CD1c-positive myeloid dendritic cell (primary cell): Measurements from ENCODE around the gene SF3B6.

Experiments used
- DNase-seq: peaks from one replicate; pipeline ENCODE4 v3.0.0-alpha.2; 2016; ENCODE audit errors: extremely low spot score

Gene SF3B6

DNA sequence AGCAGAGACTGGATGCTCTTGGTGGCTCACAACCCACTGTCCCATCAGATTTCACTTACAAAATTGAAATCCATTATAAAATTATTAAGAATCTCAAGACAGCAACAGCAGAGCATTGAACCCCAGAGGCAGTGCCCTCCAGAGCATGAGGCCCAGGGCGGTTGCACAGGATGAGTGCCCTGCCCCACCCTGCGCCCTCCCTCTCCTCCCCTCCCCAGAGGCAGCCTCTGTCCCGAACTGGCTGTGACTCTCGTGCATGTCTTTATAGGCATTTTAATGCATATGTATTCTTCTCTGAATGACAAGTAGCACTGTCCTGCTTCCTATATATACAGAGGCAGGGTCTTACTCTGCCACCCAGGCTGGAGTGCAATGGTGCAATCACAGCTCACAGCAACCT lies 55.9 kb downstream of the SF3B6 start:
- DNase-seq: no peak

DNA sequence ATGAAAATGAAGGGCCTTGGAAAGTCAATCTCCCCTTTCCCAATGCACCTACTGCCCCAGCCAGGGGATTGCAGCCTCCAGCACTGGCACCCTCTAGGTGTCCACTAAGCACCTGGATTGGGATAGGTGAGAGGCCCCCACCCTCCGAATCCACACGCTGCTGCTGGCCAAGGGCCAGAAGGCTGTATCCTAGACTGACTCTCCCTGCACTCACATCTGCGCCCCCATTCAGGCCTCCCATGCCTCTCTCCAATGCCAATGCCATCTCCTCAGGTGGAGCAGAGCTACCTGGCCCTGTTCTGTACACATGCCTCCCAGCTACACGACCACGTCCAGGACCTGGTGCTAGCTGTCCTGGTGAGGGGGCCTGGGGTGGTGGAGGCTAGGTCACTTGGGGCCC lies 56.4 kb downstream of the SF3B6 start:
- DNase-seq: no peak

DNA sequence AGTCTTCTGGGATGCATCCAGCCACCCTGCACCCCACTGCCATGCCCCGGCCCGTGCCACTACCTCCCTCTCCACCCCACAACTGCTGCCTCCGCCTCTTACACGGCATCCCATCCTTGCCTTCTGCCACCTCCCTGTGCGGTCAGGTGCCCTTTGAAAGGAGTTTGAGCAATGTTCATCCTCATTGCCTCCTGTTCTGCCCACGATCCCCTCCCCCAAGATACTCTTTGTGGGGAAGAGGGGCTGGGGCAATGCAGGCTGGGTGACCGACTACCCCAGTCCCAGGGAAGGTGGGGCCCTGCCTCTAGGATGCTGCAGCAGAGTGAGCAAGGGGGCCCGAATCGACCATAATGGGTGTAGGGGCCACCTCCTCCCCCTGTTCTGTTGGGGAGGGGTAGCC lies 57.9 kb downstream of the SF3B6 start:
- no peak for DNase-seq

DNA sequence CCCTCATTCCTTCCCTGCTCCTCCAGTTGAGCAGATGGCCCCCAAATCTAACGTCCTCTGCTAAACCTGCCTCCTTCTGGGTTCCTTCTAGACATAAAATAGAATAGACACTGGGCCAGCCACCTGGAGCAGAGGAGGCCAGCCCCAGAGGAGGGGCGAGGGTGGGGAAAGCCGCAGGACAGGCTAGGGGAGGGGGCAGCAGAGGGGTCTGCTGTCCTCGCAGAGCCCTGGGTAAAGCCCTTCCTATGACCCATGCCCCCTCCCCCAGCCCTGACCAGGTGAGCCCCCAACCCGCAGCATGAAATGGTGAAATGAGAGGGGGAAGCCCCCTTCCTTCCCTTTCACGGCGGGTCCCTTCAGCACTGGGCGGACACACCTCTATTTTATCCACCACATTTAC lies 58.4 kb downstream of the SF3B6 start:
- no peak for DNase-seq
